Measurements from ENCODE around the gene NPM1. TPM values are rescaled to one million over a fixed set of nuclear protein-coding genes. Genes with fewer than 3 reads are reported as not detected.
A peak's percentile ranks its signal among the peaks of the same experiment; 100 is the strongest.

Gene NPM1
- polyA plus RNA-seq, 3 donors: 1,645 to 2,137 (median 2,053) TPM

DNA sequence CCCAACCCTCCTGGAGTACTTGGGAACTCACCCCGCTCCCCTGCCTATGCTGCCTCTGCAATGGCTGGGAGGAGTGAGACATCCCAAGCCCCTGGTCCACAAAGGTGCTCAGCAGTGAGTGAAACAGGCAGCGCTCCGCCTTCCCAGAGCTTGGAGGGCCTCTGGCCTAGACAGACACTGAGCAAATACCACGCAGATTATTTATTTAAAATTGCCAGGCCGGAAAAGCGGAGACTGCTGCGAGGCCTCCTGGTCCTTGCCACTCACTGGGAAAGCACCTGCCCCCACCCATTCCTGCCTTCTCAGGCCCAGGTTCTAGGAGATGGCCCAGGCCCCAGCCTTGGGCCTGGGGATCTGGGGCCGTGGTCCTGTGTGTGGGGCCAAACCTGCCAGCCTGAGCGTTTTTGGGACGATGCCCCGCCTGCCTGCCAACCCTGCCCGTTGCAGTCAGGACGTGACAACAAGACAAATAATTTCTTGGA lies 49.2 kb downstream of the NPM1 start:
- no peak overlapping the region for H3K27ac ChIP-seq (ENCODE audit: low read depth, low read length)
- WGBS, 3 donors: 30 to 83% (median 81%) methylated on average over 13 of the region's 13 CpGs

DNA sequence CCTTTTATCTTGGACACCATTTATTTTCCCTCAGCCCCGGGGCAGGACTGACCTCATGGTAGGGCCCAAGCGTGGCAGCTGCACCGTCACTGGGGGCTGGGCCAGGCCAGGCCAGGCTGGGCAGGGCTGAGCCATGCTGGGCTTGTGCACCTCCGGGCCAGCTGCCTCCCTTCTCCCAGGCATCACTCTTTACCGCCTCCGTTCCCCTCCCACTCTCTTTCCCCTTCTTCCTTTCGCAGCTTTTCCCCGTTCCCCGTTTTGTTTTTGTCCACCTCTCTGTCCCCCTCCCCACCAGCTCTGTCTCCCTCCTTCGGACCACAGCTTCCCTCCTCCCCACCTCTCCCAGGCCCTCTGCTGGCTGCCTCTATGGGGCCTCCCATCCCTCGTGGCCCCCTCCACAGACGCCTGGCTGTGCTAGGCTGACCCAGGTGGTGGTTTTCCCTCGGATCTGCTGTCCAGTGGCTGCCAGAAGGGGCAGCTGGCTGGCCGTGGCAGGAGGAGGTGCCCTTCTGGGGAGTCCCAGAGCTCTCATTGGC lies 49.7 kb downstream of the NPM1 start:
- WGBS, 3 donors: 29 to 78% (median 75%) methylated on average over 14 of the region's 14 CpGs
- H3K27ac ChIP-seq (ENCODE audit: low read depth, low read length): no peak overlapping the region

DNA sequence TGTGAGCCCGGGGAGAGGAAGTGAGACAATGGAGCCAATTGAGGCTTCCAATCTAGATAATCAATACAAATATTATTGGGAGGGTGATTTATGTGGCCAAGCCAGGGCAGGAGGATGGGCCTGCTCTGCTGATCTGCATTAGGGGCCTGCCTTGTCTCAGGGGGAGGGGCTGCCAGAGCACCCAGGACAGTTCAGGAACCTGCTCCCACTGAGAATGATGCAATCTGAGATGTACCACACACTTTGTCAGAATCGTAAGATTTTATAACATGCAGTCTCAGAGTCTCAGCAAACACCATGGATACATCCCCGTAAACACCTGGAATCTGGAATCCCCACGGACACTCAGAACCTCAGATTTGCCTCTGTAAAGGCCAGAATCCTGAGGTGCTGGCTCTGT lies 51.1 kb downstream of the NPM1 start:
- H3K27ac ChIP-seq (ENCODE audit: low read depth, low read length): no peak overlapping the region
- 69 to 76% (median 72%) methylated on average over 4 of the region's 4 CpGs for WGBS, 3 donors

DNA sequence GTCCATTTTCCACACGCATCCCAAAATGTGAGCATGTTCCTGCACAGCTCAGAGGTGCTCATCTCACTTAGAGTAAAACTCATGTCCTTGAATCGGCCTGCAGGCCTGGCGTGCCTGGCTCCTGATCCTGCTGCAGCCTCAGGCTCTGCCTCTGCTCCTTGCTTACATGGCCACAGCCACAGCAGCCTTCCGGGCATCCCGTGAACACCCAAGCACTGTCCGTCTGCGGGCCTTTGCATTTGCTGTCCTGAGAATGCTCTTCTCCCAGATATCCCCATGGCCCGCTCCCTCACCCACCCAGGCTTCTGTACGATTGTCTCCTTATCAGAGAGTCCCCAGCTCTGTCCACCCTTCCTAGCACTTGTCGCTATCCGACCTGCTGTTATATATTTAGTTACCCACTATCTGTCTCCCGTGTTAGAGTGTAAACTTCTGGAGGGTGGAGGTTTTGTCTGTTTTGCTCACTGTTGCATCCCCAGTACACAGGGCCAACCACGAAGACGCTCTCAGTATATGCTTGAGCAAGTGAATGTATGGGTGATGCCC lies 53.7 kb downstream of the NPM1 start:
- WGBS, 3 donors: 84 to 93% (median 92%) methylated on average over 14 of the region's 14 CpGs
- no peak overlapping the region for H3K27ac ChIP-seq (ENCODE audit: low read depth, low read length)

DNA sequence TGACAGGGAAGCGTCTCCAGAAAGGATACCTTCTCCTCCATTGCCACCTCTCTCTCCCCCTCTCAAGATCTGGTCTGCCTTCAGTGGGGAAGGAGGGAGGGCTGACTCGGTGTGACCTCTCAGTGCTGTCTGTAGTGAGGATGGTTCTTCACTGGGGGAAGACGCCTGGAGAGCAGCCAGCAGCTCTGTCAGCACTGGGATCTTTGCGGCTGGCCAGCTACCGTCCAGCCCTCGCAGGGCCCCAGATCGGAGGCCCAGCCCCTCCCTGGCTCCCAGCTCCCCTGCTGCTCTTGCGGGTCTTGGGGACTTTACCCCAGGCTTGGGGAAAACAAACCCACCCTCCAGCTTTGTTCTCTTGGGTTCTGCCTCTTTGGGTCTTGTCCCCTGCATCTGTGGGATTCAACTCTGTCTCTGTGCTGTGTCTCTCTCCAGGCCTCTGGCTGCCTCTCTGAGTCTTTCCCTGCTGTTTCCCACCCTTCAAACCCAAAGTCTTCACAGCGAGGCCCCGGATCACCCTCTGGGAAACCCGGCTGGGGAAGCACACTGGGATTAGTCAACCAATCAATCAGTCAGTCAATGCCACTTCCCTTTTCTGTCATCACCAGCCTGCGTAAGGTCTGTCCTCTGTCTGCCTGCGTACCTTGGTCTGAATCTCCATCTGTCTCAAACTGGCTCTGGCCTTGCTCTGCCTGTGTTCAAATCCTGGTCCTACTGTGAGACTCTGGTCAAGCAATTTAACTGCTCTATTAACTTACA lies 54.8 kb downstream of the NPM1 start:
- 53 to 65% (median 61%) methylated on average over 13 of the region's 13 CpGs for WGBS, 3 donors
- no peak overlapping the region for H3K27ac ChIP-seq (ENCODE audit: low read depth, low read length)

DNA sequence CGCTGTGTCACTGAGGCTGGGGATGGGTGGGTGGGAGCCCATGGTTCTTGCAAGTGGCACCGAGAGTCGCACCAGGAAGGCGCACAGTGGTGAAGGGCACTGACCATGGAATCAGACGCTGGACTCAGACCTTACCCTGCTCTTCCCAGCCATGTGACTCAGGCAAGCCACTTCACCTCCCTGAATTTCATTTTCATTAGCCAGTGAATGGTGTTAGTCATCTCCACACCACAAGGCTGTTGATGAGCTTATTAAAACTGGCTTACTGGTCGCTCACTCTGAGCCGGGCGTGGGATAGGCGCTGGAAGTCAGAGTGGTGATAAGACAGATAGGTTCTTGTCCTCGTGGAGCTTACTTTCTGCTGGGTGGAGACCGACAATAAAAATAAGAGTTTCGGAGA lies 56.9 kb downstream of the NPM1 start:
- 91 to 96% (median 95%) methylated on average over 12 of the region's 12 CpGs for WGBS, 3 donors
- no peak overlapping the region for H3K27ac ChIP-seq (ENCODE audit: low read depth, low read length)

DNA sequence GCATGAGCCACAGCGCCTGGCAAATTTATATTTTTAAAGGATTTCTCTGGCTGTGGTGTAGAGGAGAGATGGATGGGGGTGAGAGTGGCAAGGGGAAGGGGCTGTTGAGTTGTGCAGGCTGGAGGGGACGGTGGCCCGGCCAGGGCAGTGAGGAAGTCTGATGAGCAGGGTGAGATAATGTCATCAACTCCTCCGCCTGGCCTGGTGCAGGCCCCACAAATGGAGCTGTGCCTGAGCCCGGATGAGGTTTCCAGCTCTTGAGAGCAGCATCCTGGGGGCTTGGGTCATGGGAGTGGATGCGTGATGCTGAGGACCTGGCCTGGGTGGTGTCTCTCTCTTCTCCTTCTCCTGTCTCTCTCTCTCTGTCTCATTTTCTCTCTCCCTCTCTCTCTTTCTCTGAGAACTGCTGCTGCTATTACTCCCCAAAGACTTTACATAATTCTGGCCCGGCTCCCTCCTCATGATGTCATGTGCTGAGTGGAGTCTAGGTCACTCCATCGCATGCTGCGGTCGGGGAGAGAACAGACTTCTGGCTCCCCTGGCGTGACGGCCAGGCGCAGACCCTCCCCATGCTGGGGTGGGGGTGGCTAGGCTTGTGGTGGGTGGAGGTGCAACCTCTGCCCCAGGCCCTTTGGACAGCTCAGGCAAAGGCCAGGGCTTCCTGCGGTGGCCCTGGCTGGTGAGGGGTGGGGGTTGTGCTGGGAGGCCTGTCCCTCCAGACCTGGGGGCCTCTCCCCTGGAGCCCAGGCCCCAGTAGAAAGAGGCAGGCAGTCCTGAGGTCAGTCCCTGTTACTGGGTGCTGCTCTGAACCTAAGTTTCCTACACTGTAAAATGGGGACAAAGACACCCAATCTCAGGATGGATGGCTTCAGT lies 58.2 kb downstream of the NPM1 start:
- H3K27ac ChIP-seq (ENCODE audit: low read depth, low read length): no peak overlapping the region
- WGBS, 3 donors: 57 to 75% (median 62%) methylated on average over 14 of the region's 14 CpGs

DNA sequence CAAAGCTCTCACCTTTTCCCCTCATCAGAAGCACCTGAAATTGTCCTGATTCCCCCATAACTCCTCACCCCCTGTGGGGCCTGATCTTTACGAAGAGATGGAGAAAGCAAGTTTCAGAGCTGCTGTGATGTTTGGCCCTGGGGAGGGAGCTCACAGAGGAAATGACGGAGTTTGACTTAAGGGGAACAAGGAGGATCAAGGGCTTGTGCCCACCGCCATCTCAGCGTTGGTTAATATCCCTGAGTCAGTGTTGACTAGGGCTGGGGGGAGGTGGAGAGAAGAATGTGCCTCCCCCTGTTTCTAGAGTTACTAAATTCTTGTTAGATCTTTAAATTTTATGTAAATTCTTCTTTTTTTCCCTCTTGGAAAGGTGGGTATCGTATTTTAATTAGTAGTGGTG lies 59.6 kb downstream of the NPM1 start:
- 85 to 91% (median 90%) methylated on average over 5 of the region's 5 CpGs for WGBS, 3 donors
- H3K27ac ChIP-seq (ENCODE audit: low read depth, low read length): no peak overlapping the region

DNA sequence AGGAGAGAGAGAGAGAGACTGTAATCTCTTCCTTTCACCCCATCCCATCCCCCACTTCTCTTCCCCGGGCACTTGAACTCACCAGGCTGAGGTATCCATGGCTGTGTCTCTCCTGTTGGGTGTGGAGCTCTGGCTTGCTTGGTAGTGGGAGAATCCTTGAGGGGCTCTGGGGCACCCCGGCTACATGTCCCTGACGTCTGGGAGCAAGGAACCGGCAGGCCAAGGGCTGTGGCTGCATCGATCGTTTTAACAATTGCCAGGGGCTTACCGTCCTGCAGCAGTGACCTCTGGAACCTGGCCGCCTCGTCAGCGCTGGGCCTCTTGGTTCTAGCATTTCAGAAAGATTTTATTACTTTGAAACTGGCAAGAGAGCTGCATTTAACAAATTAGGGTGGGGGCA lies 61.8 kb downstream of the NPM1 start:
- 92 to 93% (median 92%) methylated on average over 10 of the region's 10 CpGs for WGBS, 3 donors
- no peak overlapping the region for H3K27ac ChIP-seq (ENCODE audit: low read depth, low read length)

DNA sequence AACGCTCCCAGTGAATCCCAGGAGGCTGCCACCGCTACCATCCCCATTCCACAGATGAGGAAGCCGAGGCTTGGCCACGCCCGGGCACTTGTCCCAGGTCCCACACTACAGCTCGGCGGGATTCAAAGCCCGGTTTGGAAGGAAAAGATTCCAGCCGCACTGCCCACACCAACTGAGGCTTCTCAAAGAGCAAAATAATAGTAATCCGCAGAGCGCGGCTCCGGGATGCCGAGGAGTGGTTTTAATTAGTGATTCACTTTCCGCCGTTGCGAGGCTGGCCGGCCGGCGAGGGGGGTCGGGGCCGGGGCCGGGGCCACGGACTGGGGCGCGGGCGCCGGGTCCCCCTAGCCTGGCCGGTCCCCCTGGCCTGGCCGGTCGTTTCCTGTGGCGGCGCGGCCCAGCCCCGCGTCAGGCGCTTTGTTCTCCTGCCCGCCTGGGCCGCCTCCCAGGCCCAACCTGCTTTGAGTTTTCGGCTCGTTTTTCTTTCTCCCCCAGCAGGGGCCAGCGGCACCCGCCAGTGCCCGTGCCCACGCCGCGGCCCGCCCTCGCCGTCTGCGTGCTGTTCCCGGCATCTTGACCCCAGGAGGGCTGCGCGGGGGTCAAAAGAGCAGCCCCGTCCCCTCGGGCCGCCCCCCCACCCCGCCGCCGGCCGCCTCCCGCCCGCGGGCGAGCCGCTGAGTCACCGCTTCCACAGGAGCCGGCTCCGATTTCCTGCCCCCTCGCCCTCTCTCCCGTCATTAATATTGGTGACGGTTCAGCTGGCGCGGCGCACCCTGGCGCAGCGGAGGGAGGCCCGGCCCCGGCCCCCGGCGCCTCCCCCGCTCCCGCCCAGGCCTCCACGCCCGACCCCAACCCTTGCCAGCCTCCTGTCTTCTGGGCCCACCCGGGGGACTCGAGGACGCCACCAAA lies 63.0 kb downstream of the NPM1 start:
- H3K27ac ChIP-seq (ENCODE audit: low read depth, low read length): peak overlapping the region; percentile 6
- WGBS, 3 donors: 12 to 38% (median 12%) methylated on average over 49 to 88 of the region's 88 CpGs

DNA sequence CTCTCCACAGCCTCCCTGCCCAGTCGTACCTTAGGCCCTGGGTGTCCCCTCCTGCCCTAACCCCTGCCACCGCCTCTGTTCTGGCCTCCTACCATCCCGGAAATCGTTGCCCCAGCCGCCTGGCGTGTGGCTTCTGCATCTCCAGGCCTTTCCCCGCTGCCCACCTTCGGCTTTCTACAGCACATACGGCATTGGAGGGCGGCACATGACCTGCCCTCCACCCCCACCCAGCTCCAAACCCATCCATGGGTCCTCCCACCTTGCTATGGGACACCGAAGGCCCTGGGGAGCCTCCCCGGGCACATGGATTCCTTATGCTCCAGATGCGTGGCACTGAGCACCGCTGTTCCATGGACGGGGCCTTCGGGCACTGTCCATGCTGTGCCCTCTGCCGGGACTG lies 63.8 kb downstream of the NPM1 start:
- 72 to 90% (median 74%) methylated on average over 16 to 17 of the region's 17 CpGs for WGBS, 3 donors
- no peak overlapping the region for H3K27ac ChIP-seq (ENCODE audit: low read depth, low read length)

DNA sequence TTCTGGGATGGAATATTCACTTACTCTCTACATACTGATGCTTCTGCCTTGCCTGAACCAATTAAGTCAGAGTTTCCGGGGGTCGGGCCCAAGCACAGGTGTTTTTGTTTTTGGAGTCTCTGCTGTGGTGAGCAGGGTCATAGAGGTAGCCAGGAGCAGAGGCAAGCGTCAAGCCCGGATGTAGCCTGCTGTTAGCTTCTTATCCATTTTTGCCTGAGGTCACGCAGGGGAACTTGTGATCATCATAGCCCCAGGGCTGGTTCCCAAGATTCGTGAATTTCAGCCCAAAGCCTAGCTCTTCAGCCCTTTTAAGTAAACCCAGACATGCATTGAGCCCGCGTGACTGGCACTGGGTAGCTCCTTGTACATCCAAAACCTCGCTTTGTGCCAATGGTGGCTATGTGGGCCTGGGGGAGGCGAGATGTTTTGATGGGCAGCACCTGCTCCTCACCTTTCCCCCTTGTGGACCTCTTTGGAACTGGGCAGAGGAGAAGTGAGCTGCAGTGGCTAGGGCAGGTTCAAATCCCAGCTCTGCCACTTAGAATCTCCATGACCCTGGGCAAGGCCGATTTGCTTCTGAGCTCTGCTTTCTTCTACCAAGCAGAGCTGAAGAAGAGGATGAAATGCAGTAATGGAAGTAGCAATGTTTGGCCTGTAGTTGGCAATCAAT lies 65.5 kb downstream of the NPM1 start:
- no peak overlapping the region for H3K27ac ChIP-seq (ENCODE audit: low read depth, low read length)
- WGBS, 3 donors: 91 to 96% (median 93%) methylated on average over 11 of the region's 11 CpGs

DNA sequence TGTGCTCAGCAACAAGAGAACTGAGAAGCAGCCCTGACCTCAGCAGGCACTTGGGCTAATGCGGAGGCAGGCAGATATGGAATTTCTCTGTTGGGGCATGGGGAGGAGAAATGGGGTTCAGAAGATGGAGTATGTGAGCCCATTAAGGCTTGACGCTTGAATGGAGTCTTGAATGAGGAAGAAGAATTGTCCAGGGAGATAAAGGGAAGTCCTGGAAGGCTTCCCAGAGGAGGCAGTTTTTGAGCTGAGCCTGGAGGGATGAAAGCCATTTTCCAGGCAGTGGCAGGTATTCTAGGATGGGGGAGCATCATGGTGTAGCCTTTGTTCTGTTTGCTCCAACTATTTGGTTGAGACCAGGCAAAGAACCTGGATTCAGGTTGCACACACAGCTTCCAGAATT lies 66.3 kb downstream of the NPM1 start:
- WGBS, 3 donors: 91 to 93% (median 93%) methylated on average over 2 of the region's 2 CpGs

DNA sequence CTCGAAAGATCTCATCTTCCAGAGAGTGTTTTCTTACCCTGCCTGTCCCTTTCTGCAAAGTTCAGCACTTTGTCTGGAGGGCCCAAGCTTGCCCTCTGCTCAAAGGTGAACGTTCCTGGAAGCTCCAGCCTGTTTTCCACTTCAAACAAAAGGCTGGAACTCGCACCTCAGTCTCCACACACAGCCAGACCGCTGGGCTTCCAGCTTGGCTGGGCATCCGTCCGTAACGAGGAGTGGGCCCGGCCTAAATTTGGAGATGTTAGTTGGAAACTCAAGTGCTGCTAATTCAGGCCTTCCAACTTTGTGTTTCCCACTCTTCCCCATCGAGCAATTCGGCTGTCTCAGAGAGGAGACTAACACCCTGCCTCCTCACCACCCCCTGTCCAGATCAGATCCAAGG lies 66.9 kb downstream of the NPM1 start:
- WGBS, 3 donors: 84 to 90% (median 88%) methylated on average over 10 of the region's 10 CpGs
- H3K27ac ChIP-seq (ENCODE audit: low read depth, low read length): no peak overlapping the region

More for the DNA sequence above, 66.3 kb downstream of the NPM1 start:
- H3K27ac ChIP-seq (ENCODE audit: low read depth, low read length): no peak overlapping the region

DNA sequence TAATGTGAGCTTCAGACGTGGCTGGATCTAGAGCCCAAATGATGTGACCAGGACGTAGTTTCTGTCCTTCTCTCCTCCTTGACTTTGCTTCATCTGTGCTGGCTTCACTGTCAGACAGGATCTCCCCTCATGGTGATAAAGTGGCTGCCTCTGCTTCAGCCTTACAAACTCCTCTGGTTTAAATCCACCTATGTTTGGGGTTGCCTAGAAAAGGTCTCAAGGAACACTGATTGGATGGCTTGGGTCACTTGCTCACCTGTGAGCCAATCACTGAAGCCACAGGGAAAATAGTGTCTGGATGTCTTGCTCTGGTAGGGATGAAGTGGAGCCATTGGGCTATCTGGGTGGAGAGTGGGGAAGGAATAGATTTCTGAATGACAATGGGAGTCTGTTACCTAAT lies 67.9 kb downstream of the NPM1 start:
- WGBS, 3 donors: 66 to 86% (median 85%) methylated on average over 2 of the region's 2 CpGs
- no peak overlapping the region for H3K27ac ChIP-seq (ENCODE audit: low read depth, low read length)

DNA sequence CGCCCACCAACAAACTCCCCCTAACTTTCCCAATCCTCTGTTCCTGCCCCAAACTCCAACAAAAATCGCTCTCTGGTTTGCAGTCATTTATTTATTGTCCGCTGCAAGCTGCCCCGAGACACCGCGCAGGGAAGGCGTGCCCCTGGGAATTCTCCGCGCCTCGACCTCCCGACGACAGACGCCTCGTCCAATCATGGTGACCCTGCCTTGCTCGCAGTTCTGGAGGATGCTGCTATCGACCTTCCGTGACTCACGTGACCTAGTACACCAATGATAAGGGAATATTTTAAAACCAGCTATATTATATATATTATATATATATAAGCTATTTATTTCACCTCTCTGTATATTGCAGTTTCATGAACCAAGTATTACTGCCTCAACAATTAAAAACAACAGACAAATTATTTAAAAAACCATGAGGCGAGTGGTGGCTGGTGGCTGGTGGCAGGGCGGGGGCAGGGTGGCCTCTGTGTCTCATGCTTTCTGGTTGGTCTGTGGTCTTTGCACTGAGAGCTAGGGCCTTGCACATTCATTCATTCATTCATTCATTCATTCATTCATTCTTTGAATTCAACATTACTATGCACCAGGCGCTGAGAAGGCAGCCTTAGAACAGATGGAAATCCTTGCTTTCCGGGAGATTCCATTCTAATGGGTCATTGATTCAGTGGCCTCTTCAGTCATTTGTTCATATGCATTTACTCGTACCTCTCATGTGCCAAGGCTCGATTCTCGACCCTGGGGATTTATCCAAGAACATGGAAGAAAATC lies 69.7 kb downstream of the NPM1 start:
- H3K27ac ChIP-seq (ENCODE audit: low read depth, low read length): no peak overlapping the region
- WGBS, 3 donors: 93 to 96% (median 93%) methylated on average over 25 of the region's 25 CpGs

DNA sequence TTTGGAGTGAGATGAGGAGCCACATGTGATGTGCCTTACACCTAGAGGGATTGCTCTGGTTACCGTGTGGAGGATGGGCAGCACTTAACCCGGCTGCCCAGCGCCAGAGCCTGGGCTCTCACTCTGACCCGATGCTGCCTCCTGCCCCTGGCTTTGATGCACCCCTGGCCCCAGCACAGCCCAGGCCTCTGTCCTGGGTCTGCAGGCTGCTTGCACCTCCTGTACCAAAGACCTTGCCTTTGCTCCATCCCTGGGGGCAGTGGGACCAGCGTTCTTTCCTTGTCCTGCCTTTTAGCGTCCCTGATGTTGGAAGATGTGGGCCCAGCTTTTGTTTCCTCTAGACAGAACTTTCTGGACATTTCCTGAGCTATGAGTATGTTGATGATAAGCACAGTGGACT lies 72.2 kb downstream of the NPM1 start:
- WGBS, 3 donors: 77 to 85% (median 81%) methylated on average over 6 of the region's 6 CpGs

More for the DNA sequence above, 72.2 kb downstream of the NPM1 start:
- H3K27ac ChIP-seq (ENCODE audit: low read depth, low read length): no peak overlapping the region

All from adipose tissue (tissue), 3 donors.